Stimulated activated naive CD8-positive, alpha-beta T cell treated with anti-CD3 and anti-CD28 coated beads, Interleukin-15, Interleukin-2, amounts not matched to agents 100 ng/mL and 50 ng/mL, for 24 hours (primary cell): ENCODE data around the gene LACRT.

Experiments
- H3K27ac Mint-ChIP-seq: one replicate; pipeline ENCODE4 v1.8.0; 2021; ENCODE audit warnings: mild to moderate bottlenecking, mixed read lengths
- H3K27me3 Mint-ChIP-seq: one replicate; pipeline ENCODE4 v1.8.0; 2021; ENCODE audit warnings: mixed read lengths
- H3K36me3 Mint-ChIP-seq: one replicate; pipeline ENCODE4 v1.8.0; 2021; ENCODE audit warnings: low read depth, mixed read lengths
- H3K4me1 Mint-ChIP-seq: one replicate; pipeline ENCODE4 v1.8.0; 2021; ENCODE audit warnings: low read depth, mixed read lengths
- H3K4me3 Mint-ChIP-seq: one replicate; pipeline ENCODE4 v1.8.0; 2021; ENCODE audit warnings: mild to moderate bottlenecking, mixed read lengths
- H3K9me3 Mint-ChIP-seq: one replicate; pipeline ENCODE4 v1.8.0; 2021; ENCODE audit warnings: mixed read lengths

LACRT gene

DNA sequence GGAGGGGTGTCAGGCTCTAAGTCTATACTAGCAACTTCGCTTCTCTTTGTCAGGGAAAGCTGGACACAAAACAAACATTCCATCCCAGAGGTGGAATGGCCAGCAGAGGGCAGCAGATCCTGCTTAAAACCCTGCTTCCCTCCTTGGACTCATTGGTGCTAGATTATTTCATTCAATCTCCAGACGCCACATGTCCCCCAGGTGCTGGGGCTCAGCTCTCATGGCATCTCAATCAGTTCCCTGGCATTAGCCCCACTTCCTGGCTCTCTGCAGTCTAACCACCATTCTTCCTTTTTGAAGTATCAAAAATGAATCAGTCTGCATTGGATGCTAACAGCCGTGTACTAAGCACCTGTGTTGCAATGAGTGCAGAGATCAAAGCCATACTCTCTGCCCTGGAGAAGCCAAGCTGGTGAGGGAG, 38.2 kb downstream of the LACRT start:
- Mint-ChIP-seq H3K9me3 (no peaks in the 10 kb centered on the region), H3K4me3 (no peak overlapping the region)

GRCh38 chr12:54595471-54595870, 39.2 kb downstream of the LACRT start:
- H3K4me3 Mint-ChIP-seq: no peak overlapping the region

More for the DNA sequence above, 38.2 kb downstream of the LACRT start:
- Mint-ChIP-seq H3K4me1 (no peaks in the 10 kb centered on the region), H3K36me3 (no peaks in the 10 kb centered on the region), H3K27me3 (peaks cover 9% of the 10 kb centered on the region), H3K27ac (no peak overlapping the region)

GRCh38 chr12:54593725-54594124, 41.0 kb downstream of the LACRT start:
- Mint-ChIP-seq H3K27me3 (peaks cover 36% of the 10 kb centered on the region), H3K36me3 (no peaks in the 10 kb centered on the region), H3K27ac (no peak overlapping the region), H3K9me3 (no peaks in the 10 kb centered on the region), H3K4me3 (no peak overlapping the region), H3K4me1 (no peaks in the 10 kb centered on the region)

More at GRCh38 chr12:54595471-54595870, 39.2 kb downstream of the LACRT start:
- H3K9me3 Mint-ChIP-seq: no peaks in the 10 kb centered on the region
- H3K27ac Mint-ChIP-seq: no peak overlapping the region
- H3K27me3 Mint-ChIP-seq: peaks cover 18% of the 10 kb centered on the region
- no peaks in the 10 kb centered on the region for H3K4me1 Mint-ChIP-seq
- H3K36me3 Mint-ChIP-seq: no peaks in the 10 kb centered on the region

GRCh38 chr12:54593135-54593534, 41.6 kb downstream of the LACRT start:
- Mint-ChIP-seq H3K27me3 (peaks cover 37% of the 10 kb centered on the region), H3K9me3 (no peaks in the 10 kb centered on the region), H3K27ac (no peak overlapping the region), H3K4me1 (no peaks in the 10 kb centered on the region), H3K36me3 (no peaks in the 10 kb centered on the region), H3K4me3 (no peak overlapping the region)

DNA sequence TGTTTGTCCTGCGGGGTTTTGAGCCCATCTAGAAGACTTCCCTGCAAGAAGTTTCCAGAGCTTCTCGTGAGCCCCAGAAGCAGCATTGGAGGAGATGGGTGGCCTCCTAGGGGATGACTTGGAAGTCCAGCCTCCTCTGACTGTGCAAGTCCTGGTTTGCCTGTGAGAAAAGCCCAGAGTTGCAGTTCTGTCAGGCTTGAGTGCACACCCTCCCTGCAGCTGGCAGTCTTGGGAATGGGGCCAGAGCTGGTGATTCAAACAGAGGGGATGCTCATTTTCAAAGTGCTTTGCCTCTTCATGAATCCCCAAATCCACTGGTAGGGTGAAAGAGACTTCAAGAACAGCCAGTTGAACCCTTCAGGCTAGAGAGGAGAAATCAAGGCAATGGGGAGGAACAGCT, 42.4 kb downstream of the LACRT start:
- no peaks in the 10 kb centered on the region for H3K4me1 Mint-ChIP-seq
- H3K9me3 Mint-ChIP-seq: no peaks in the 10 kb centered on the region
- H3K4me3 Mint-ChIP-seq: no peak overlapping the region
- peaks cover 44% of the 10 kb centered on the region for H3K27me3 Mint-ChIP-seq
- no peaks in the 10 kb centered on the region for H3K36me3 Mint-ChIP-seq
- H3K27ac Mint-ChIP-seq: no peak overlapping the region

- no peak overlapping the region for H3K27ac Mint-ChIP-seq
- no peaks in the 10 kb centered on the region for H3K9me3 Mint-ChIP-seq
- peaks cover 45% of the 10 kb centered on the region for H3K27me3 Mint-ChIP-seq
- H3K4me1 Mint-ChIP-seq: no peaks in the 10 kb centered on the region
- no peak overlapping the region for H3K4me3 Mint-ChIP-seq
- H3K36me3 Mint-ChIP-seq: no peaks in the 10 kb centered on the region
These were observed 43.6 kb downstream of the LACRT start for GRCh38 chr12:54590978-54591591.

- no peaks in the 10 kb centered on the region for H3K9me3 Mint-ChIP-seq
- no peak overlapping the region for H3K4me3 Mint-ChIP-seq
- H3K27ac Mint-ChIP-seq: no peak overlapping the region
- H3K4me1 Mint-ChIP-seq: no peaks in the 10 kb centered on the region
- peaks cover 52% of the 10 kb centered on the region for H3K27me3 Mint-ChIP-seq
- no peaks in the 10 kb centered on the region for H3K36me3 Mint-ChIP-seq
These were observed 44.7 kb downstream of the LACRT start for GRCh38 chr12:54589964-54590363.

DNA sequence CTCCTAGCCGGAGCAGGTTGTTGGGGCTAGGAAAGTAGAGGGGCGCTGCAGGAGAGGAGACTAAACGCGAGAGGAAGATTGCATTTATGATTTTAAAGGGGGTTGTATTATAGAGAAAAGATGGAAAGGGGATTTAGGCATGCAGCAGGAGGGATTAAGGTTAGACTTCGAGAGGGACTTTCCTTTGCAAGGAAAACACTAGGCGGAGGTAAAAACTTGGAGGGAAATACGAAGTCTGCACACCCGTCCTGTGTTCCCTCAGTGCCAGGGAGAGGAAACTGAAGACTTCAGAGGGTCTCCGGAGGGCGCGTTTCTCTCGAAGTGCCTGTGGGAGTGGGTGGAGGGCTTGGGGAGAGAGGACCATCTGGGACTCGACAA, 45.8 kb downstream of the LACRT start:
- H3K27ac Mint-ChIP-seq: no peak overlapping the region

DNA sequence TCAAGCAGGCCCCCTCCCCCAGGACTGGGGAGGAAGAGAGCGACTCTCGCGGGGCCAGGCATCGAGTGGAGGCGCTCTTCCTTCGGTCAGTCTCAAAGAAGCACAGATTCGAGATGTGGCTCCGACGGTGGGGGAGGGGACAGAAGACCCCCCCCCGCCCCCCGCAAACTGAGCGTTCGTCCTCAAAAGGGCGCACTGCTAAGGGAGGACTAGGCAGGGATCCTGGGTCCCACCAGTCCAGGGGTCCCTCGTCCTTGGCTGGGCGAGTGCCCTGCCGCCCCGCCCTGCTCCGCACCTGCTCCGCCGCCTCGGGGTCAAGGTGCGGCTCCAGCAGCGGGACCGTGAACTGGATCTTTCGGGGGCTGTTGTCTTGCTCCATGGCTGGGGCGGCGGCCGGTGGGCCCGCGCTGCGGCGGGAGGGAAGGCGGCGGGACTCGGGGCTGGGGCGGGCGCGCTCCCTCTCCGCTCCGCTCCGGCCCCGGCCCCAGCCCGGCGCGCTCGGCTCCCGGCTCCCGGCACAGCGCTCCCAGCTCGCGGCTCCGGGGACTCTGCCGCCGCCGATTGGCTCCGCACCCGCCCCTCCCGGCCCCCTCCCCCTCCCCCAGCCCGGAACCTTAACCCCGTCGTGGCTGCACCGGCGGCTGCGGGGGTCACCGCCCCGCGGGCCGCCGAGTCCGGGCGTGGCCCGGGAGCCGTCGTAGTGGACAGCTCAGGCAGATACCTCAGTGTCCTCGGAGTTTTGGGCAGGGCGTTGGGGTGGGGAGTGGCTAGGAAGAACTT, 46.4 kb downstream of the LACRT start, which contains the start of gene PPP1R1A:
Gene PPP1R1A (minus strand): TSS at position 550 of the 780 bp plus-strand sequence. CDS start 171 bp downstream, at position 379.
- no peaks in the 10 kb centered on the region for H3K9me3 Mint-ChIP-seq

More for the DNA sequence above, 45.8 kb downstream of the LACRT start:
- H3K27me3 Mint-ChIP-seq: peaks cover 54% of the 10 kb centered on the region
- no peaks in the 10 kb centered on the region for H3K4me1 Mint-ChIP-seq
- no peaks in the 10 kb centered on the region for H3K9me3 Mint-ChIP-seq
- H3K4me3 Mint-ChIP-seq: peak overlapping the region; percentile 38
- no peaks in the 10 kb centered on the region for H3K36me3 Mint-ChIP-seq

DNA sequence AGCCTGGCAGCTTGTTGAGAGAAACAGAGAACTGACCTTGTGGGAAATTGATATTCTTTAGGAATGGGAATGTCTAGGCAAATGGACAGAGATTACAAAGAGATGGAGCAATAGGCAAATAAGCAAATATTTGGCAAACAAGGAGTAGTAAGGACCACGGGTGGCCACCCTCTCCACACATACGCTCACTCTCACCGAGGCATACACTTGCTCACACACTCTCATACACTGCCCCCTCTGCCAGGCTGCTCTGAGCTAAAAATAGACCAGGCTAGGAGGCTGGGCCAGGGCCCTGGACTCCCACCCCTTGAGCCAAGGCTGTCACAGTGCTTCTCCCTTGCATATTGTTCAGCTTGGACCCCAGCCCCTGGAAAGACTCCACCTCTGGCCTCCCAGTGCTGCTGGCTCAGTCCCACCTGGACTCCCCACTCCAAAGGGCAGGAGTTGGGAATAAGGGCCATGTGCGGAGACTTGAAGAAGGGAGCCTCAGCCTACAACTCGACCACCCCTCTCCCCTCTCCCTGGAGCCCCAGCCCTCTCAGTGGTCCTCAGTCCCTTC, 47.3 kb downstream of the LACRT start:
- H3K27ac Mint-ChIP-seq: no peak overlapping the region
- H3K27me3 Mint-ChIP-seq: peaks cover 54% of the 10 kb centered on the region
- H3K36me3 Mint-ChIP-seq: no peaks in the 10 kb centered on the region
- no peaks in the 10 kb centered on the region for H3K4me1 Mint-ChIP-seq
- no peaks in the 10 kb centered on the region for H3K9me3 Mint-ChIP-seq
- H3K4me3 Mint-ChIP-seq: no peak overlapping the region

More for the DNA sequence above, 46.4 kb downstream of the LACRT start, which contains the start of gene PPP1R1A:
- Mint-ChIP-seq H3K36me3 (no peaks in the 10 kb centered on the region), H3K4me3 (peak within 1 kb of the TSS; percentile 38), H3K4me1 (no peaks in the 10 kb centered on the region), H3K27ac (no peak within 1 kb of the TSS), H3K27me3 (peaks cover 54% of the 10 kb centered on the region)

DNA sequence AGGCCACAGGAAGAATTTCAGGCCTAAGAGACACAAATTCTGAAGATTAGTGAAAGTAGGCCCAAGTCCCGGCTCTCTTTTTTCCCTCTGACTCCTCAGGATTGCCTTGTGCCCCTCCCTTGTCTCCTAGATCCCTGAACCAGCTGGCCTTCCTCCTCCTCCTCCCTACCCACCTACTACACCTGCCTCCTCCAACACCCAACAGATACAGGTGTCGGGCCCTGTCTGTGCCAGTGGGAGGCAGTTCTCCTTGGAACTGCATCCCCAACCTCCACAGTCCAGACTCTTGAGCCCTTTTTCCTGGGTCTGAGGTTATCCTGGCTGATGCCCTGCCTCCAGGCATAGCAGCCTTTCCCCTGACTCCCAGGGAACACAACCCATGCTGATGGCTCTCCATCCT, 48.1 kb downstream of the LACRT start:
- Mint-ChIP-seq H3K9me3 (no peaks in the 10 kb centered on the region), H3K4me3 (no peak overlapping the region), H3K27ac (no peak overlapping the region), H3K4me1 (no peaks in the 10 kb centered on the region), H3K27me3 (peaks cover 54% of the 10 kb centered on the region), H3K36me3 (no peaks in the 10 kb centered on the region)

- H3K36me3 Mint-ChIP-seq: no peaks in the 10 kb centered on the region
- peaks cover 43% of the 10 kb centered on the region for H3K27me3 Mint-ChIP-seq
- no peaks in the 10 kb centered on the region for H3K9me3 Mint-ChIP-seq
These were observed 49.5 kb downstream of the LACRT start for GRCh38 chr12:54585243-54585642.

DNA sequence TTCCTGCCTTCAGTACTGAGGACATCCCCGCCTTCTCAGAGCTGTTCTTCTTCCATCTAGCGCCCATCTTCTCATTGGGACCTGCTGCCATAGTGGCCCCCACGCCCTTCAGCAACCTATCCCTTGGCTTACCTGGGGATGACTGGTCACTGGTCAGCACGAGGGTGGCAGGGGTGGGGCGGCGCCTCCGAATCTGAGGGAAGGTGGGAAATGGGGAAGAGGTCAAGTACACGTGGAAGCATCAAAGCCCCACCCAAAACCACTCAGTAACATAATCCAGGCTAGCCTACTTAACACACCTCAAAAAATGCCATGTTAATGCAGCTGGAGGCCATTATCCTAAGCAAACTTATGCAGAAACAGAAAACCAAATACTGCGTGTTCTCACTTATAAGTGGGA, 50.6 kb downstream of the LACRT start:
- Mint-ChIP-seq H3K9me3 (no peaks in the 10 kb centered on the region), H3K27me3 (peaks cover 32% of the 10 kb centered on the region), H3K36me3 (no peaks in the 10 kb centered on the region), H3K4me3 (no peak overlapping the region), H3K4me1 (no peaks in the 10 kb centered on the region), H3K27ac (no peak overlapping the region)

More at GRCh38 chr12:54585243-54585642, 49.5 kb downstream of the LACRT start:
- Mint-ChIP-seq H3K4me1 (no peaks in the 10 kb centered on the region), H3K4me3 (no peak overlapping the region), H3K27ac (no peak overlapping the region)

DNA sequence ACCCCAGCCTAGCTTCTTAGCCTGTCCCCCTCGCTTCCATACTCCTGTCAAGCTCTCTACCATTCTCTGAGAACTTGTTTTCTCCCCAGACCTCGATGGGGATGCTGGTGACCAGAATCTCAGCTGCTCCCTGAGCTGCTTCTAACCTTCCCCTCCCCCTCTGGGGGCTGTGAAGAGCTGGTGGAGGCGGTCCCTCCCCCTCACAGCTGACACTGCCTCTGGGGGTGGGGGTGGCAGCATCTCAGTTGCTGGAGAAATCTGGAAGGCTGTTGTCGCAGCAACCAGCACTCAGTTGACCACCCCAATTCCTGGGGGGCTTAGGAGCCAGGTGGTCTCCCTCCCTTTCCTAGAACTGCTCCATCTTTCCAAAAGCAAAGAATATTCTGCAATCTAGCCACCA, 51.0 kb downstream of the LACRT start:
- Mint-ChIP-seq H3K27ac (no peak overlapping the region), H3K27me3 (peaks cover 28% of the 10 kb centered on the region), H3K4me1 (no peaks in the 10 kb centered on the region), H3K36me3 (no peaks in the 10 kb centered on the region), H3K9me3 (no peaks in the 10 kb centered on the region), H3K4me3 (no peak overlapping the region)

GRCh38 chr12:54581412-54581811, 53.3 kb downstream of the LACRT start:
- Mint-ChIP-seq H3K27me3 (peaks cover 11% of the 10 kb centered on the region), H3K9me3 (no peaks in the 10 kb centered on the region), H3K4me3 (no peak overlapping the region), H3K4me1 (no peaks in the 10 kb centered on the region), H3K27ac (no peak overlapping the region), H3K36me3 (peaks cover 5% of the 10 kb centered on the region)
